Measurements from ENCODE around the gene JSRP1. TPM values are rescaled to one million over a fixed set of nuclear protein-coding genes. Genes with fewer than 3 reads are reported as not detected.
A peak's percentile ranks its signal among the peaks of the same experiment; 100 is the strongest.

JSRP1 gene
- polyA plus RNA-seq, 2 of the 4 experiments (the other 2 are of a cell fraction) = 0.41 TPM; not detected in 1

DNA sequence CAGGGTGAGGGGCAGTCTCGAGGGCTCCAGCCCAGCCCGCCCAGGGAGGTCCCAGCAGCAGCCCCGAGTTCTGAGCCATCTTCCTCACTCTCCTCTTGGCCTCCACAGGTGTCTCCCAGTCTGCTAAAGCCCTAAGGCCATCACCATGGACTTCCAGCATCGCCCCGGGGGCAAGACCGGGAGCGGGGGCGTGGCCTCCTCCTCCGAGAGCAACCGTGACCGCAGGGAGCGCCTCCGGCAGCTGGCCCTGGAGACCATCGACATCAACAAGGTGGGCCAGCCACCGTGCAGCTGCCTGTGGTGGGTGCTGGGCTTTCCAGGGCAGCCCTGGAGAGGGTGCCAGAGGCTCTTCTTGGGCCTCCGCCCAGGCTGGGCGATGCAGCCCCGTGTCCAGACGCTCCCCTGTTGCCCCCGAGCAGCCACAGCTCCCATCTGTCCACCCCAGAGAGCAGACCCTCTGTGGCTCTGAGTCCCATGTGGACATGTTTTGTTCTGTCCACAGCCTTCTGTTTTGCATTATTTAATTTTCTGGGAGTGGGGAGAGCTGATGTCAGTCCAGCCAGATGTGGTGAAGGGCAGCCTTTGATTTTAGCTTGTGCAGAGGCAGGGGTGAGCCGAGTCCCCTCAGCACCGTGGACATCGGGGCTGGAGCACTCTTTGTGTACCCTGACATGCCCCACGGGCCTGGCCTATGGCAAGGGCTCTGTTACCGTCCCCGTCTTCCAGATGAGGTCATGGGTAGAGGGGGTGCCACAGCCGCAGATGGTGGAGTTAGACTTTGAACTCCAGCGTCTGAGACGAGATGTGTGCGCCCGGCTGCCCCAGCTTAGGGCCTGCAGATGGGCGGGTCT lies 12.7 kb downstream of the JSRP1 start:
- WGBS (ENCODE audit: missing lambda C conversion rate) = 69% methylated on average over 20 of the region's 32 CpGs
- H3K27ac ChIP-seq = peak overlapping the region in 1 of 2 experiments; percentile 7; a peak in 1 of 6 replicates
- peaks cover 57% of the 10 kb centered on the region for H3K4me1 ChIP-seq
- CTCF ChIA-PET = interaction anchor here (1.5 kb wide), 1 partner anchor 19 kb away, joined by 4 read pairs; no protein-coding TSS in a partner anchor
- ATAC-seq = peak in 1 of 2 experiments; percentile 6; a peak in 2 of 6 replicates
- DNase-seq (ENCODE audit: low read depth in 1 of 2, low spot score in 1 of 2) = no peak
- FAIRE-seq = no peak
- no peaks in the 10 kb centered on the region for H3K9me3 ChIP-seq
- no peak overlapping the region for H3K4me3 ChIP-seq
- TF ChIP-seq ZFP36 (IDR thresholded peaks at IDR 0.05; ENCODE audit: borderline replicate concordance, partially characterized antibody) (no peak), CEBPB (IDR thresholded peaks at IDR 0.05) (no peak), MYC (IDR thresholded peaks at IDR 0.05; ENCODE audit: borderline replicate concordance, low read length) (no peak), EHMT2 (IDR thresholded peaks at IDR 0.05; ENCODE audit: low read depth) (no peak), EHF (CRISPR knock-in tag; IDR thresholded peaks at IDR 0.05) (no peak), NFE2L2 (conservative IDR thresholded peaks at IDR 0.05; ENCODE audit: low read length) (no peak), RNF2 (IDR thresholded peaks at IDR 0.05; ENCODE audit: borderline replicate concordance, low read depth) (no peak), NPAS2 (CRISPR knock-in tag; IDR thresholded peaks at IDR 0.05; ENCODE audit: borderline replicate concordance) (no peak), KDM5A (IDR thresholded peaks at IDR 0.05) (no peak), GATA3 (IDR thresholded peaks at IDR 0.05; ENCODE audit: borderline replicate concordance) (no peak)
- TF ChIP-seq, protein P1, sequence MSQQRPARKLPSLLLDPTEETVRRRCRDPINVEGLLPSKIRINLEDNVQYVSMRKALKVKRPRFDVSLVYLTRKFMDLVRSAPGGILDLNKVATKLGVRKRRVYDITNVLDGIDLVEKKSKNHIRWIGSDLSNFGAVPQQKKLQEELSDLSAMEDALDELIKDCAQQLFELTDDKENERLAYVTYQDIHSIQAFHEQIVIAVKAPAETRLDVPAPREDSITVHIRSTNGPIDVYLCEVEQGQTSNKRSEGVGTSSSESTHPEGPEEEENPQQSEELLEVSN (IDR thresholded peaks at IDR 0.05; ENCODE audit: borderline replicate concordance, low read depth) = no peak
- no peak overlapping the region for H3K4me2 ChIP-seq
- POLR2A ChIA-PET = interaction anchor here (0.5 kb wide), 1 partner anchor 82 kb away, joined by 6 read pairs; no protein-coding TSS in a partner anchor

GRCh38 chr19:2242816-2243215 lies 13.4 kb downstream of the JSRP1 start:
- ChIA-PET CTCF (interaction anchor here (1.5 kb wide), 1 partner anchor 19 kb away, joined by 4 read pairs; no protein-coding TSS in a partner anchor), POLR2A (no interaction called here)
- no peak overlapping the region for H3K4me3 ChIP-seq
- ATAC-seq (no peak), DNase-seq (ENCODE audit: low read depth in 1 of 2, low spot score in 1 of 2) (no peak), FAIRE-seq (no peak)
- no peaks in the 10 kb centered on the region for H3K9me3 ChIP-seq
- H3K4me1 ChIP-seq = peaks cover 64% of the 10 kb centered on the region
- no peak for TF ChIP-seq POLR2A (IDR thresholded peaks at IDR 0.05; ENCODE audit: low read length)
- TF ChIP-seq, protein P2, sequence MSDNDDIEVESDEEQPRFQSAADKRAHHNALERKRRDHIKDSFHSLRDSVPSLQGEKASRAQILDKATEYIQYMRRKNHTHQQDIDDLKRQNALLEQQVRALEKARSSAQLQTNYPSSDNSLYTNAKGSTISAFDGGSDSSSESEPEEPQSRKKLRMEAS (IDR thresholded peaks at IDR 0.05) = no peak
- no peak for TF ChIP-seq FOSL2 (IDR thresholded peaks at IDR 0.05)
- no peak for TF ChIP-seq FOSL2 (CRISPR knock-in tag; IDR thresholded peaks at IDR 0.05)
- no peak for TF ChIP-seq CEBPB (IDR thresholded peaks at IDR 0.05)
- no peak for TF ChIP-seq MAFK (IDR thresholded peaks at IDR 0.05; ENCODE audit: partially characterized antibody)
- no peak for TF ChIP-seq SMC3 (IDR thresholded peaks at IDR 0.05)
- TF ChIP-seq ZFP36 (IDR thresholded peaks at IDR 0.05; ENCODE audit: borderline replicate concordance, partially characterized antibody) = peak; percentile 81
- H3K27ac ChIP-seq = no peak overlapping the region
- WGBS (ENCODE audit: missing lambda C conversion rate) = 80% methylated on average over 8 of the region's 8 CpGs
- no peak overlapping the region for H3K4me2 ChIP-seq

GRCh38 chr19:2242092-2242537 lies 14.1 kb downstream of the JSRP1 start:
- WGBS (ENCODE audit: missing lambda C conversion rate) = 78% methylated on average over 7 of the region's 12 CpGs
- H3K4me3 ChIP-seq = no peak overlapping the region
- no peak for FAIRE-seq
- H3K27ac ChIP-seq = no peak overlapping the region
- ATAC-seq = no peak
- H3K4me1 ChIP-seq = peaks cover 63% of the 10 kb centered on the region
- CTCF ChIA-PET = no interaction called here
- no peak overlapping the region for H3K4me2 ChIP-seq
- no peak for DNase-seq (ENCODE audit: low read depth in 1 of 2, low spot score in 1 of 2)
- H3K9me3 ChIP-seq = no peaks in the 10 kb centered on the region
- POLR2A ChIA-PET = interaction anchor here (0.5 kb wide), 2 partner anchors 30 to 354 kb away, joined by 3 read pairs; no protein-coding TSS in a partner anchor
- TF ChIP-seq ZNF302 (CRISPR knock-in tag; IDR thresholded peaks at IDR 0.05) (no peak), RAD21 (conservative IDR thresholded peaks at IDR 0.05 in 1 of 2, IDR thresholded peaks at IDR 0.05 in 1 of 2) (no peak), SREBF2 (IDR thresholded peaks at IDR 0.05) (no peak), PBX3 (IDR thresholded peaks at IDR 0.05) (no peak), FOXS1 (CRISPR knock-in tag; IDR thresholded peaks at IDR 0.05) (no peak), RARB (CRISPR knock-in tag; IDR thresholded peaks at IDR 0.05) (no peak), EHMT2 (IDR thresholded peaks at IDR 0.05; ENCODE audit: low read depth) (no peak), MAZ (IDR thresholded peaks at IDR 0.05; ENCODE audit: borderline replicate concordance, low read depth, low read length) (no peak), NFE2L2 (conservative IDR thresholded peaks at IDR 0.05; ENCODE audit: low read length) (no peak), NPAS2 (CRISPR knock-in tag; IDR thresholded peaks at IDR 0.05; ENCODE audit: borderline replicate concordance) (no peak), BHLHE40 (IDR thresholded peaks at IDR 0.05; ENCODE audit: low read depth, low read length) (no peak), HDAC2 (IDR thresholded peaks at IDR 0.05) (no peak), FOSB (CRISPR knock-in tag; IDR thresholded peaks at IDR 0.05) (no peak)
- TF ChIP-seq, protein P3, sequence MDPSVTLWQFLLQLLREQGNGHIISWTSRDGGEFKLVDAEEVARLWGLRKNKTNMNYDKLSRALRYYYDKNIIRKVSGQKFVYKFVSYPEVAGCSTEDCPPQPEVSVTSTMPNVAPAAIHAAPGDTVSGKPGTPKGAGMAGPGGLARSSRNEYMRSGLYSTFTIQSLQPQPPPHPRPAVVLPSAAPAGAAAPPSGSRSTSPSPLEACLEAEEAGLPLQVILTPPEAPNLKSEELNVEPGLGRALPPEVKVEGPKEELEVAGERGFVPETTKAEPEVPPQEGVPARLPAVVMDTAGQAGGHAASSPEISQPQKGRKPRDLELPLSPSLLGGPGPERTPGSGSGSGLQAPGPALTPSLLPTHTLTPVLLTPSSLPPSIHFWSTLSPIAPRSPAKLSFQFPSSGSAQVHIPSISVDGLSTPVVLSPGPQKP (IDR thresholded peaks at IDR 0.05; ENCODE audit: low read depth, low read length) = no peak
- TF ChIP-seq, protein P4, sequence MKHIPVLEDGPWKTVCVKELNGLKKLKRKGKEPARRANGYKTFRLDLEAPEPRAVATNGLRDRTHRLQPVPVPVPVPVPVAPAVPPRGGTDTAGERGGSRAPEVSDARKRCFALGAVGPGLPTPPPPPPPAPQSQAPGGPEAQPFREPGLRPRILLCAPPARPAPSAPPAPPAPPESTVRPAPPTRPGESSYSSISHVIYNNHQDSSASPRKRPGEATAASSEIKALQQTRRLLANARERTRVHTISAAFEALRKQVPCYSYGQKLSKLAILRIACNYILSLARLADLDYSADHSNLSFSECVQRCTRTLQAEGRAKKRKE (CRISPR knock-in tag; IDR thresholded peaks at IDR 0.05; ENCODE audit: low read depth) = no peak

Measured in A549 (cell line).